Inferior parietal cortex (tissue), 1 donor: ENCODE results near the gene PDCD1.
"Not testable (repeated sequence)": the region's sequence is repeated elsewhere in the genome, so short reads cannot be mapped to it uniquely, and the experiment has no call there.

Experiments
- DNase-seq: peaks from one replicate; pipeline ENCODE4 v3.0.0-alpha.2; 2016; ENCODE audit errors: extremely low spot score

Gene PDCD1

GRCh38 chr2:241833756-241834526 is 24.8 kb downstream of the PDCD1 start:
- not testable (repeated sequence) for DNase-seq

- DNase-seq, result no peak
These were observed 25.5 kb downstream of the PDCD1 start for GRCh38 chr2:241833101-241833663.

GRCh38 chr2:241827394-241827793 is 31.3 kb downstream of the PDCD1 start:
- DNase-seq, result no peak

GRCh38 chr2:241823531-241824437 is 34.9 kb downstream of the PDCD1 start:
- not testable (repeated sequence) for DNase-seq

GRCh38 chr2:241822264-241822623 is 36.5 kb downstream of the PDCD1 start:
- DNase-seq, result no peak

GRCh38 chr2:241821460-241822263 is 37.0 kb downstream of the PDCD1 start:
- DNase-seq, result no peak

- DNase-seq, result no peak
These were observed 37.9 kb downstream of the PDCD1 start for GRCh38 chr2:241820625-241821384.

- not testable (repeated sequence) for DNase-seq
These were observed 38.6 kb downstream of the PDCD1 start for GRCh38 chr2:241819947-241820624.

GRCh38 chr2:241818943-241819270 is 39.8 kb downstream of the PDCD1 start:
- no peak for DNase-seq

GRCh38 chr2:241818229-241818942 is 40.3 kb downstream of the PDCD1 start:
- DNase-seq, result no peak

- not testable (repeated sequence) for DNase-seq
These were observed 40.9 kb downstream of the PDCD1 start for GRCh38 chr2:241817821-241818215.

GRCh38 chr2:241817126-241817820 is 41.4 kb downstream of the PDCD1 start:
- no peak for DNase-seq

- DNase-seq, result no peak
These were observed 42.1 kb downstream of the PDCD1 start for GRCh38 chr2:241816431-241817121.

- DNase-seq, result no peak
These were observed 42.9 kb downstream of the PDCD1 start for GRCh38 chr2:241815477-241816430.

GRCh38 chr2:241814643-241815476 is 43.8 kb downstream of the PDCD1 start:
- no peak for DNase-seq

GRCh38 chr2:241814393-241814642 is 44.4 kb downstream of the PDCD1 start:
- no peak for DNase-seq
